Fibroblast of gingiva (primary cell): ENCODE results near the gene DUSP3.

Source experiments
- DNase-seq: peaks from one replicate; pipeline ENCODE4 v3.0.0-alpha.2; 2011; ENCODE audit warnings: low read depth

The DUSP3 gene

DNA sequence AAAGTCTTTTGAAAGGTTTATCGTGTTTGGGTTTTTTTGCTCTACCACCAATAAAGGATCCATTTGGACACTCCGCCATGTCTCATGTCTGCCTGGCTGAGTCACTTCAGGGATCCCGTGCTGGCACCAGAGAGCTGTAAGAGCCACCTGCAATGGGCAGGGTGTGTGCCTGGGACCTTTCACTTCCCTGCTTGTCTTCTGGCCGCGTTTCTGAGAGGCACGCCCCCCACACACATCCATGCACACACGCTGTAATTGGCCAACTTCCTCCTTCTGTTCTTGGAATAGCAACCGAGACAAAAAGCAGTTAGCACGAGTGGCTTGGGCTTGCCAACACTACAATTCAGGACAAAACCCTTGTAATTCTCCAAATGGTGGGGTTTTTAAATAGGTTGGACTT, 10.4 kb downstream of the DUSP3 start:
- DNase-seq: no peak

DNA sequence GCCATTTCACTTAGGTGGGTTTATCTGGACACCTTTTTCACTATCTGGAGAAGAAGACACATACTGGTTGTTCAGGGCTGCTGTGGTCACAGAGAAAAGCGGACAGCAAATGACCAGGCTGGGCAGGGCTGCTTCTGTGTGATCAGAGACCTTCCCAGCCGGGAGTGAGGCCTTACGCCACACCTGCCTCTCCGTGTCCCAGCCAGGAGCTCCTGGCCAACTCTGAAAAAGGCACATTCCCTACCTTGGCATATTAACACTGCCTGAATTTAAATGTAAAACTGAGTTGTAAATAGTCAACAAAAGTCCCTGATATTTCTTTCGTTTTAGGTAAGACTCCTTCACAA, 11.1 kb downstream of the DUSP3 start:
- no peak for DNase-seq

DNA sequence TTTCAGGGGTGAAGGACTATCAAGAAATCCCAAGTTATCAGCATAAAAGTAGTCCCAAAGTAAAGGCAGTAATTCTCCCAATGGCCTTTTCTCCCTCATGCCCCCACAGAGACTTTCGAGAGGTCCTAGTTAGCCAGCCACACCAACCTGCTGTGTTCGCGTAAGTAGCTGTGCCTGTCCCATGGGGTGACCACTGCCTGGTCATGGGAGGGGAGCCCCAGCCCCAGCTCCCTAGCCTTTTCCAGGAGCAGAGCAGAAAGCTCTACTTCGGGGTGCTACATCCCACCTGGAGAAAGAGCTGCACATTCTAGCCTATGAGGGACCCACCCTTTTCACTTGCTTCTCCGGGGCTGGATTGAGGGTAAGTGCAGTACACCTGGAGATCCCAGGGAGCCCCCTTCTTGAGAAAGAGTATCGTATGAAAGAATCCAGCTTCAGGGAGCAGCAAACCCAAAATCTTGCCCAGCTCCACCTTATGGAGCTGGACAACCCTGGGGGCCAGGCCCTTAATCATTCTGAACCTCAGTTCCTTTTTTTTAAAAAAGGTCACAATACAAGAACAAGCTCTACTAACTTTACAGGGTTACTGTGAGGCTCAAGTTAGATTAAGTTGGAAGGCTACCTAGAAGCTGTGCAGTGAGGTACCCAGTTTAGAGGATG, 11.6 kb downstream of the DUSP3 start:
- no peak for DNase-seq

DNA sequence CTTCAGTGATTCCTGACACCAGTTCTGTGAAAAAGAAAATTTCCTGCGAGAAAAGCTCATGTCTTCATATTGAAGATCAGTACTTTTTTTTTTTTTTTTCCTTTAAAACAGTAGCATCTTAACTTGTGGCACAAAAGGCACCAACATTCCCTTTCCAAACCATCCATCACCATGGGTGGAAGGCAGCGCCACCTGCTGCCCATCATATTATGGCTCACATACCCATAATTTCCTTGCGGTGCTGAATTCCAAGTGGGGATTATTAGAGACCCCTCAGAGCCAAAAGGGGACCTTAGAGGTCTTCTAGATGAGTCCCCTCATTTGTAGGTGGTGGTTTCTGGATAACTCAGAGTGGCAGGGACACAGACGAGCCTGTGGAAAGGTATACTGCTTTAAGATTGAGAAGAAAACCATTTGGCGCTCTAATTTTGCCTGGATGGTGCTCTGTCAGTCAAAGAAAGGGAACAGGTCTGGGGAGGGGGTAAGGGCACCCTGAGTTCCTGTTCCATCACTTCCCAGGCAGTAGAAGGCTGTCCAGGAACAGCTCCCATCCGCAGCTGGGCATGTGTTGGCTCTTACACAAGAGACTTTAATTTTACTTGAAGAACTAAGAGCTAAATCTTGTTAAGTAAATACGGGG, 12.2 kb downstream of the DUSP3 start:
- peak; percentile 30 for DNase-seq

DNA sequence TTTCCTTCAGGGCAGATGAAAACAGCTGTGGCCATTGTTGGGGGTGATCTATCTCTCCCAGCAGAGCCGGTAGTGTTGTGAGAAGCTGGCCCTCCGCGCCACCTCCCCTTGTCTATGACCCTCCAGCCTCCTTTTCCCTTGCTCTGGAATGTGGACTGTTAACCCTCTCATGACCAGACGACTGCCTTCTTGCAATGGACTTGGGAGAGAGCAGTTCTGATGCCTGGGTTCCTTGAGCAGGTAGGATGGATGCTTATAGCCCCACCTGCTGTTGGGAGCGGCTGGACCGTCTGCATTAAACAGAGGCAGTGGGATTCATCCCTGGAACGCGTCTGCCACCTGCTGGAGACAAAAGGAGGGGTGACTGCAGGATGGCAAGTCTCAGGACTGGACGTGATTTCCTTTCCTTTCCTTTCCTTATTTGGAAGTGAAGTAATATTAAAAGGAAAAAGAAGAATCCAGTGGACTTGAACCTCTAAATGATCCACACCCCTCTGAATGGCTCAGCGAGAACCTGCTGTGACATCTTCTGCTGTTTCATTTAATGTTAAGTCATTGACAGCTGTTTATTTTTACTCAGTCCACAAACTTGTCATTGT, 18.4 kb downstream of the DUSP3 start:
- DNase-seq: peak; percentile 80

DNA sequence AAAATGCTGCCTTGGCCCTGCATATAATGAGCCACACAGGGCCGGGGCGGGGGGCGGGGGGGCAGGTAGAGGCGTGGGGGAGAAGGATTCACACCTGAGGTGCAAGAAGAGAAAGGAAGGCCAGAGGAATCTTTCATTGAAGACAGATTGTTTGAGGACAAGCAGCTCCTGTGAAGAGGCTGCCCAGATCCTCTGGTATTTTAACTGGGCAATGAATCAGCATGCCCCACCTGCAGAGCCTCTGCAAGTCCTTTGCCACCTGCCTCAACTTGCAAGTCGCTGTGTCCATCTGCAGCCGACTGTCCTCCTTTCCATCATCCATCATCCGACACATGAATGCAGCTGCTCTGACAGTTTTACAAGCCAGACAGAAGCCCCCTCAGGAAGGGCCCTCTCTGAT, 18.9 kb downstream of the DUSP3 start:
- DNase-seq: no peak

DNA sequence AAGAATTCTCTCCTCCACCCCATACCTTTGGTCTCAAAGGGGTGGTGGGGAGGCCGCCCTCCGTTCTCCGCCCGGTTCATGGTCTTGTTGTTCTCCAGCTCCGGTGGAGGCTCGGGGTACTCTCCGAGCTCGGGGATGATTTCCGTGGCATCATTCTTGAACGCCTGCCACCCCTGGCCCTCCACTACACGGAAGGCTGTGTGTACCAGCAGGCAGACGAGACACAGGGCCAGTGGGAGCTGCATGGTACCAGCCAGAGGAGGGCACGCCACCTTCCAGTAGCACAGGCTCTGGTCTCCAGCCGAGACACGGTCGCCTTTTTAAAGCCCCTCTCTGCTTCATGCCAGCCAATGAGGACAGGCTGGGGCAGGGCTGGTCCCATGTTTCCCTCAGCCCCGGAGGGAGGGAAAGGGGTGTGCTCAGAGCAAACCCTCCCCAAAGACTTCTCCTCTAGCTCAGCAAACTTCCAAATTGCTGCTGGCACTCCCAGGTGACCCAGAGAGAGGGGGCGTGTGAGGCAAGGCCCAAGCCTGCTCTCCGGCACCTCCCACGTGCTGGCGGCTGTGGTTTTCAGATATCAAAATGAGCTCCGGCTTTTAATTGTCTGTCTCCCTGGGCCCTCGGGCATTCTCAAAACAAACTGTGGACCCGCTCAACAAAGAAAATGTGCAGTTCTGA, 20.1 kb downstream of the DUSP3 start, which contains the start of gene SOST:
SOST (minus strand) TSS at position 295 of the 678 bp plus-strand sequence; CDS start at position 245, 50 bp downstream.
- DNase-seq: no peak

DNA sequence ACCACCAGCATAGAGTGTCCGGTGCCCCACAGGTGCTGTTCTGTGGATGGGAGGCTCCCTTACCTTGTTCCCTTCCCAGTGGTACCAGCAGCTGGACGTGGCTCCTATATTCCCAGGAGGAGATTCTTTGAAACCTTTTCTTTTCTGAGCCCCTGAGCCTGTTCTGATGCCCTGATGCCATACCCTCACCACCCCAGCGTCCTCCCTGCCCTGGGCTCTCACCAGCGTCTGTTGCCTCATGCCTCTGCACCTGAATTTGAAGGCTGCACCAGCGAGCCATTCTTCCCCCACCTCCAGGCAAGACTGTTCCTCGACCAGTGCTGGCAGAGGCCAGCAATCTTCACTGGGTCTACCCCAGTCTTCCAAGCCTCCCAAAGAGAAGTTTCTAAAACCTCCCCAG, 20.7 kb downstream of the DUSP3 start:
- no peak for DNase-seq

DNA sequence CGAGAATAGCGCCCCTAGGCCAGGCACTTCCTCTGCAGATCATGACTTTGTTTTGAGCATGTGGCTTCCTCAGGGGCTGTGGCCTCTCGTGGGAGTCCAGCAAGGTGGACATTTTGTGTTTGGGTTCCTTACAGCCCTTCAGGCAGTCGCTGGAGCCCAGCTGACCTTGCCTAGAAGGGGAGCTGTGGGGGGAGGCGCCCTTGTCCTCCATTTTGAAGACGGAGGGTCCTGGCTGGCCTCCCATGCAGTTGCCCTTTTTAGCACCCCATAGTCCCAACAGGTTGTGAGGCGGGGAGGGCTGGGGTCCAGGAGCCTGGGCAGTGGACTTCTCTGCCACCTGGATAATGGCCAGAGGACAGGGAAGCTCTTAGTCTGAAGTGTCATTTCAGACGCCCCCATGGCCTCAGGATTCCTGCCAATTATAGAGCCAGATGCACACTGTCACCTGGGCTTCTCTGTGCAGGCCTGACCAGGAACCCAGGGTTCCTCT, 21.6 kb downstream of the DUSP3 start:
- DNase-seq: no peak

DNA sequence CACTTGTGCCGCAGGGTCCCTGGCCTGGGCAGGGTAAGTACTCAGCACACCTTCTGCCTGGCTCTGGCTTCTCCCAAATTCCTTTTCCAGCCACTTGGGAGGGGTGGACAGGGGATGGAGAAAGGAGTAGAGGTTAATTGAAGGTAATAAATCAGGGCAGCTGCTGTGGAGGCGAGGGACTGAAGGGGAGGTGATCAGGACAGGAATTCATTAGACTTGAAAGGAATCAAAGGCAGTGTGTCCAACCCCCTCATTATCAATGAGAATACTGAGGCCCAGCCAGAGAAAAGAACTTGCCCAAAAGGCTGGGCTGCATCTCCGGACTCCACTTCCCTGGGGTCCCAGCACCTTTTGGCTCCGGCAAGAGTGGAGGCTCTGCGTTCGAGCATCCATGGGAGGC, 22.6 kb downstream of the DUSP3 start:
- no peak for DNase-seq

DNA sequence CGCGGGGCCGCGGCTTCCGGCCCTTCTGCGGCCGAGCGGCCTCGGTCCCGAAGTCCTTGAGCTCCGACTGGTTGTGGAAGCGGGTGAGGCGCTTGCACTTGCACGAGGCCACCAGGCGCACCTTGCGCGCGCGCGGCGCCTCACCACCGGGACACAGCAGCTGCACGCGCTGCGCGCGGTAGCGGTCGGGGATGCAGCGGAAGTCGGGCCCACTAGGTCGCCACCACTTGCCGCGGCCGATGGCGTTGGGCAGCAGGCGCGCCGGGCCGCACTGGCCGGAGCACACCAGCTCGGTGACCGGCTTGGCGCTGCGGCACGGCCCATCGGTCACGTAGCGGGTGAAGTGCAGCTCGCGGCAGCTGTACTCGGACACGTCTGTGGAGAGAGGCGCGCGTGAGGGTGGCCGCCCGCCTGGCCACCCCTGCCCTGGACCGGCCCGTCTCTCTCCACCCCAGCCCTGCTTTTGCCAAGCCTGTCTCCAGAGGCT, 23.3 kb downstream of the DUSP3 start:
- no peak for DNase-seq

DNA sequence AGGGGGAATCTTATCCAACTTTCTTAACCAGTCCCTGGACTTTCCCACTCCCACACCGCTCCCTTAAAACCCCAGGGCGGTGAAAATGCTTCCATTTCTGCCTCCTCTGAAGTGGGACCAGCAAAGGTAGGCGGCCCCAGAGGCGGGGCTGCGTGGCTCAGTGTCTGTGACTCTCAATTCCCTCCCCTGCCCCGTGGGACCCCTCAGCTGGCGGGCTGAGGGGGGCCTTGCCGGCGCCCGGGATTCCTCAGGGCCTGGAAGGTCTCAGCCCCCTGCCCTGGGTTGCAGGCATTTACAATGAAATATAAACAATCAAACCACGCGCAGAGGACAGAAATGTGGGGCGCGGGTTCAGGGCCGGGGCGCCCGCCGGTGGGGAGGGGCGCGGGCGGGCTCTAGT, 23.8 kb downstream of the DUSP3 start:
- DNase-seq: no peak

DNA sequence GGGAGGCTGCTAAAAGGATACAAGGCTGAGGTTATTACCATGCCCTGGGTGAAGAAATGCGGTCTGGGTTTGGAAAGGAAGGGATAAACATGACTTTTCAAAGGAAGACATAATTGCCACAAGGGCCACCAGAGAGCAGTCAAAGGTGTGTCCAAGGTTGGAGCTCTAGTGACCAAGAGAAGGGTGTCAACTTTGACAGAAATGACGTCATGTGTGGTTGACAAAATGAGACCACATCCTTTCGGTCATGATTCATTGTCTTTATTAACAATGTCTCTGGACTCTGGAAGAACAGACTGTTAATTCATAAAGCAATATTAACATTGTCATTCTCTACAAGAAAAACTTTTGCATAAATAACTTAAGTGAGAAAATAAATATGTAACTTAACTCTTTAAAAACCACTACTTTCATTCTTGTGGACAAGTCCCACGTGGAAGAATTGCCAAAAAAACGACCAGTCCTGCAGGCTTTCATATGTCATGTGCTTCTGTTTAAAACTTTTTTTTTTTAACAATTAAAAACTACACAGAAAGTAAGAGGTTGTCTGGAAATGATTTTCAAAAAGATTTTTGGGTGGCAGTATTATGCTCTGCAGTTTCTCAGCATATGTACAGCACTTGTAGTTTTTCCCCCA, 25.2 kb downstream of the DUSP3 start:
- no peak for DNase-seq

DNA sequence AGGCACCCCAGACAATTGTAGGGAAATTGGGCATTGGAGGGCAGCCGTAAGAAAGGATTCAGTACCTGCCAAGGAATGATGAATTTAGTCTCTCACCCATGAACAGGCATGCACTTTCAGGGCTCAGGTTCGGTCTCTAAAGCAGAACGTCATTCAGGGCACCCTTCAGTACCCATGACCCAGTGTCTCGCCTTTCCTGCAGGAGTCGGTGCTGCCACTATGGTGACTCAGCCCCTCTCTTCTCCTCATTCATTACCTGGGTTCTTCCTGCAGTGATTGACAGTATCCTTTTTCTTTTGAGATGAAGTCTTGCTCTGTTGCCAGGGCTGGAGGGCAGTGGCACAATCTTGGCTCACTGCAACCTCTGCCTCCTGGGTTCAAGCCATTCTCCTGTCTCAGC, 28.6 kb downstream of the DUSP3 start:
- DNase-seq: no peak

DNA sequence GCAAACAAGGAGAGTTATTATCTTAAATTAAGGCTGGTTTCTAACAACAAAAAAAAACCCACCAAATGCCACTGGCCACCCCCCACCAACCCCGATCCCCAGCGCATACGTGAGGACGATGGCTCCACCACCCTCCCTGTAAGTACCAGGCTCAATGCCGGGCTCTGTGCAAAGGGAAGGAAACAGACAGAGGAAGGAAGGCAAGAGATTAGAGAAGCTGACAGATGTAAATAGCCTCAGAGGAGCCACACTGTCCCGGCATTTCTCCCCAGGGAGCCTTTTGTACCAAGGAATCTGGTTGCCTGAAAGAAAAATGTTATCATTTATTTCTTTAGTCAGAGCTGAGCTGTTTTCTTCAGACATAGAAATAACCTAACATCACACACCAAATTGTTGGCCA, 33.2 kb downstream of the DUSP3 start:
- DNase-seq: no peak

DNA sequence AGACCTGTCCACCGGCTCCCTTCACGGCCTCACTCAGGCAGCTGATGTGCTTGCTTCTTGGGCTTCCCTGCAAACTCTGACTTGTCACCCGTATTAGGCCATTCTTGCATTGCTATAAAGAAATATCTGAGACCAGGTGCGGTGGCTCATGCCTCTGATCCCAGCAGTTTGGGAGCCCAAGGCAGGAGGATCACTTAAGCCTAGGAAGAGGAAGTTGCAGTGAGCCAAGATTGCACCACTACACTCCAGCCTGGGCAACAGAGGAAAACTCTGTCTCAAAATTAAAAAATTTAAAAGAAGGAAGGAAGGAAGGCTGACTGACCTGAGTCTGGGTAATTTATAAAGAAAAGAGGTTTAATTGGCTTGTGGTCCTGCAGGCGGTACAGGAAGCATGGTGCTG, 37.1 kb downstream of the DUSP3 start:
- no peak for DNase-seq

DNA sequence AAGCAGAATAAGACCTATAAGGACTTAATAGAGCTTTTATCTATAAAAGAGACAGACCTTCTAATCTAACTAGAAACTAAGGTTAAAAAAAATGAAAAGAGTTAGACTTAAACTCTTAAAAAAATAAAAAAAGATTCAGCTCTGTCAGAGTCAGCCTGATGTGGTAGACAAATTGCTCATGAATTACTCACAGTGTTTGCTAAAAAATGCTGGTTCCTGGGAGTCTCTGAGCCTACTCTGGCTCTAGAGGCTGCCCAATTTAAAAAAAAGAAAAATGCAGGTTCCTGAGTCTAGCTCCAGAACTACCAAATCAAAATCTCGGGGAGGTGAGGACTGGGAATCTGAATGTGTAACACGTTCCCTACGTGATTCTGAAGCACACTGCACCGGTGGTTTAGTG, 38.2 kb downstream of the DUSP3 start:
- peak; percentile 16 for DNase-seq

DNA sequence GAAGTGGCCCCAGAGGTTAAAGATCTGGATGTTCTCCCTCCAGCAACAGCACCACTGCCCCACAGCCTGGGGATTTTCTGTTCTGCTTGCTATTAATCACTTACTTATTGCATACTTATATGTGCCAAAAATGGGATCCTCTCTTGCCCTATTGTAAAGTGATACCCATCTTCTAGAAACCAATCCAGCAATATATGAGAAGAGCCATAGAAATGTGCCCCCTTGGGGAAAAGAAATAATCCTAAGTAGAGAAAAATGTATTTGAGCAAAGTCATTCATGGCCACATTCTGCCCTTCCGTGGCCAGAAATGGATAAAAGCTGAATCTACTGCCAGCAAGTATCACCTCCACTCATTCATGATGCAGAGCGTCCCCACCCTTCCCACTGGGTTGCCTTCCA, 41.1 kb downstream of the DUSP3 start:
- peak; percentile 78 for DNase-seq

DNA sequence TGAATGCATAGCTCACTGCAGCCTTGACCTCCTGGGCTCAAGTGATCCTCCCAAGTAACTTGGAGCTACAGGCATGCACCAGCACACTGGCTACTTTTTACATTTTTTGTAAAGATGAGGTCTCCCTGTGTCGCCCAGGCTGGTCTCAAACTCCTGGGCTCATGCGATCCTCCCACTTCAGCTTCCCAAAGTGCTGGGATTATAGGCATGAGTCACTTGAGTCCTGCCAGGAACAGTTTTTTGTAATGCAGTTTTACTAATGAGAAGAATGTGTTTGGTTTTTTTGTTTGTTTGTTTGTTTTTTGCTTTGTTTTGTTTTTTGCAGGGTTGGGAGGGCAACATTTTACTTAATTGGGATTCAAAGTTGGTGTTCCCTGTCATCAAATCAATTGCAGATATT, 42.4 kb downstream of the DUSP3 start:
- no peak for DNase-seq

DNA sequence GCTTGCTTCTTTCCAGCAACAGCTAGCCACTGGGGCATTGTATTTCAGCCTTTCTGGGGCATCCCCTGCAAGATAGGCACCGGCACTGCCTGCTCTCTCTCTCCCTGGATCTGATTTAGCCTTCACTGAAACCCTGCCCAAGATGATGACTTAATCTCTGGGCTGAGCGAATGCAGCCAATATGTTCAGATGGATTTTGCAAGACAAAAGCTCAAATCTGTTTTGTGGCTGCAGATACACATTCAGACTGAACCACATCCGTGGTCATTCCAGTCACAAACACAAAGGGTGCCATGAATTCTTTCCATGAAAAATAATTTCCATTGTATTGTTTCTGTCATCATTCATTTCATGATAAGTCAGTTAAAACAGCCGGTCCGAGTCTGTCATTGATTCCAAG, 44.4 kb downstream of the DUSP3 start:
- peak; percentile 93 for DNase-seq

DNA sequence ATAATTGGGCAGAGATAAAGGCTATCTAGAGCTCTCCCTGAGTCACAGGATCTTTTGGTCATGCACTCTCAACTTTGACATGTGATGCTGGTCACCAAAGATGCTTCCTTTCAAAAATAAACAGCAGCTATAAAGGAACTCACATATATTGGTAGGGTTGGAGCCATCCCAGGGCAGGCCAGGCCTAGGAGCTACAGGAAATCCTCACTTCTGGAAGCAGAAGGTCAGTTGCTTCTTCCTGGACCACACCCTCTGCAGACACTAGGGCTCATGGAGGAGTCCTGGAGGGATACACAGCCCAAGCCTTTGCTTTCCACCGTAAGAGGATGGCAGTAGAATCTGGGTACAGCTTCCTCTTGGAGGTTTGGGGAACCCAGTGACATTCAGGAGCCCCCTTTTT, 44.8 kb downstream of the DUSP3 start:
- DNase-seq: no peak

DNA sequence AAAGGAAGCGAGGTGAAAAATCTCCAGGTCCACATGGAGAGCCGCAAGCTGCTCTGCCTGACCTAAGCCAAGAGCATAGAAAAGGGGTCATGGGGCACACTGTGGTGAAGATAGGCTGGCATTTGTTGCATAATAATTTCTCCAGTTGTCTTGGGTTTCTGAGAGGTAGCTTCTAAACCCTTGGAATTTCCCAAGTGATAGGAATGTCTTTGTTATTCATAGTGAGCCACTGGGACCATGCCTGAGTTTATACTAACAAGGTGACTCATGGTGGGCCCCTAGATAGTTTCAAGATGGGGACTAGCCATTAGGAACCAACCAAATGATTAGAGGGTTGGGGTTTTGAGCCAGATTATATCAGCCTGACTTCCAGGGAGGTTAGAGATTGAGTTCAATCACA, 45.8 kb downstream of the DUSP3 start:
- DNase-seq: peak; percentile 54
